Stimulated activated CD8-positive, alpha-beta memory T cell treated with anti-CD3 and anti-CD28 coated beads, Interleukin-15, amount 100 ng/mL, for 24 hours (primary cell): ENCODE results near the gene SSH2.

ENCODE experiments used
- DNase-seq: peaks from one replicate; pipeline ENCODE4 v3.0.0-alpha.2; 2020; ENCODE audit warnings: low read depth

SSH2 gene

DNA sequence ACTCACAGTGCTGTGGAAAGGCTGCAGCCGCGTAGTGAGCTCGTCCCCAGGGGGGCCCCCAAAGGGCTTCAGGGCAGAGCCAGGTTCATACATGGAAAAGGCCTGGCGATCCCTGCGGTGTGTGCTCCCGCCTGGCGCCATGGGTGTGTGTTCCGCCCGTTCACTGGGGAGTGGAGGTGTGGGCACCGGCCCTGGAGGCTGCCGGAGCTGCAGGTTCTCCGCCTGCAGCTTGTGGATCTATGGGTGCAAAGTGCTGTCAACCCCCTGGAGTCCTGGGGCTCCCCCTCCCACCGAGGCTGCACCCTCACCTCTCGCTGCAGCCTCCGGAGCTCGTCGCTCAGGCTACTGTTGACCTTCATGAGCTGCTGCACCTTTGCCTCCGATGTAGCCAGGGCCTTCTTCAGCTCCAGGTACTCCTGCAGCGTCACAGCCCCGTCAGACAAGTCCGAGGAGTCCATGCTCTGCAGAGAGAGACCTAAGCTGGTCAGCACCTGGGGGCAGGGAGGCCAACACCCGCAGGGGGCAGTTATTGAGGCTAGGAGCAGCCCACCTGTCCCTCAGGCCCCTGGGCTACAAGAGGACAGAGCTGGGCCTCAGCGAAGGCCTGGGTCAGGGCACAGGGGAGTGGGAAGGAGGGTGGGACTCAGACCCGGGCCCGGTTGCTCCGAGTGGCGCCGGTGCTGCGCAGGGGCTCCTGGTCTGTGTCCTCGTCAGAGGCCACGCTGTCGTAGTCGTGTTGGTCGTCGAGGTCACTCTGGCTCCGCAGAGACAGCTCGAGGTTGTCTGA lies 353.6 kb downstream of the SSH2 start:
- no peak for DNase-seq
